A549 (cell line): ENCODE data around the gene SH3RF3.

Source experiments
- CHD4 ChIP-seq: fragments of 200-600 bp; sonication (generic); IDR thresholded peaks from 2 replicates; pipeline ENCODE4 v1.6.1; 2016; ENCODE audit warnings: antibody characterized with exemption, mild to moderate bottlenecking, borderline replicate concordance
- EP300 ChIP-seq, 2 experiments: fragments of >200 bp; sonication (Bioruptor Twin); formaldehyde crosslinking; IDR thresholded peaks; 2 replicates in 1 of 2; 3 replicates in 1 of 2; pipeline ENCODE4 v1.6.1; 2016 to 2017
- ESRRA ChIP-seq: fragments of 150-350 bp; IDR thresholded peaks from 2 replicates; pipeline ENCODE4 v1.6.1; 2014; ENCODE audit warnings: mild to moderate bottlenecking, low read length, borderline replicate concordance
- FOSL2 ChIP-seq, 2 experiments: fragments of 450-650 bp in 1 of 2; fragments of >200 bp in 1 of 2; sonication (Bioruptor Twin) in 1 of 2; formaldehyde crosslinking; IDR thresholded peaks; 2 replicates each; pipeline versions ENCODE4 v1.5.0 to v1.6.1; 2016 to 2020; ENCODE audit warnings: mild to moderate bottlenecking in 1 of 2, moderate library complexity in 1 of 2
- NFE2L2 ChIP-seq: fragments of 150-350 bp; conservative IDR thresholded peaks from 2 replicates; pipeline ENCODE4 v1.6.1; 2014; ENCODE audit warnings: low read length
- NR3C1 ChIP-seq: fragments of >200 bp; sonication (Bioruptor Twin); formaldehyde crosslinking; IDR thresholded peaks from 3 replicates; pipeline ENCODE4 v1.6.1; 2017
- POLR2A ChIP-seq: IDR thresholded peaks from 2 replicates; pipeline ENCODE4 v1.6.1; 2012; ENCODE audit warnings: mild to moderate bottlenecking, low read length
- RAD21 ChIP-seq, 2 experiments: fragments of >200 bp in 1 of 2; sonication (Bioruptor Twin) in 1 of 2; formaldehyde crosslinking in 1 of 2; IDR thresholded peaks in 1 of 2; conservative IDR thresholded peaks in 1 of 2; 2 replicates in 1 of 2; 3 replicates in 1 of 2; pipeline ENCODE4 v1.6.1; 2012 to 2018; ENCODE audit warnings: inconsistent platforms in 1 of 2
- RCOR1 ChIP-seq: fragments of 150-350 bp; IDR thresholded peaks from 2 replicates; pipeline ENCODE4 v1.6.1; 2014; ENCODE audit warnings: antibody characterized with exemption, low read length, low read depth
- RNF2 ChIP-seq: fragments of 200-600 bp; sonication (generic); IDR thresholded peaks from 2 replicates; pipeline ENCODE4 v1.6.1; 2016; ENCODE audit warnings: low read depth, mild to moderate bottlenecking, antibody characterized with exemption, moderate library complexity, borderline replicate concordance
- SMC3 ChIP-seq: fragments of >200 bp; sonication (Bioruptor Twin); formaldehyde crosslinking; IDR thresholded peaks from 3 replicates; pipeline ENCODE4 v1.6.1; 2018; ENCODE audit warnings: inconsistent platforms
- SREBF2 ChIP-seq: fragments of 450-650 bp; IDR thresholded peaks from 2 replicates; pipeline ENCODE4 v1.6.1; 2014; ENCODE audit warnings: mild to moderate bottlenecking, moderate library complexity
- TF ChIP-seq, protein P1 (sequence below): fragments of >200 bp; sonication (Bioruptor Twin); formaldehyde crosslinking; IDR thresholded peaks from 3 replicates; pipeline ENCODE4 v1.5.1; 2016
- TF ChIP-seq, protein P2 (sequence below): fragments of >200 bp; sonication (Bioruptor Twin); formaldehyde crosslinking; IDR thresholded peaks from 2 replicates; pipeline ENCODE4 v1.6.1; 2016

DNA sequence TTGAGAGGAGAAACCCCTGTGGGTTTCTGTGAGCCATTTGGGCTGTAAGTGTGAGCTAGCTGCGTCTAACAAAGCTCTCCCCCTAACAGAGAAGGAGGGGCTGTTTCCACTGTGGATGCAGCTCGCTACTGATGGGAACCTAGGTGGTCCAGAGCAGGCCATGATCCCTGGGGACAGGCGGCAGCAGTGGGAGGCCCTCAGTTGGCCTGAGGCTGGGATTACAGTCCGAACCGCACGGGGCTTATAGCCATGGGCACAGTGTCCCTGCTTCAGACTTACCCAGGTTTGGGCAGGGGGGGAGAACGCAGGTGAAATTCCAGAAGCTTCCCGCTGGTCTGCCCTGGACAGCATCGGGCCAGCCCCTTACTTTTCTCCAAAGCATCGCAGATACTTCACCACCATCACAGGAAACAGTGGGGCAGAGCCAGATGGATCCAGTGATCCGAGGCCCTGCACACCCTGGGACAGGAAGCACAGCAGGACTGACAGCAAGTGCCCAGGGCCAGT lies 345.4 kb downstream of the SH3RF3 start:
- TF ChIP-seq SMC3: no peak
- TF ChIP-seq, protein P1, sequence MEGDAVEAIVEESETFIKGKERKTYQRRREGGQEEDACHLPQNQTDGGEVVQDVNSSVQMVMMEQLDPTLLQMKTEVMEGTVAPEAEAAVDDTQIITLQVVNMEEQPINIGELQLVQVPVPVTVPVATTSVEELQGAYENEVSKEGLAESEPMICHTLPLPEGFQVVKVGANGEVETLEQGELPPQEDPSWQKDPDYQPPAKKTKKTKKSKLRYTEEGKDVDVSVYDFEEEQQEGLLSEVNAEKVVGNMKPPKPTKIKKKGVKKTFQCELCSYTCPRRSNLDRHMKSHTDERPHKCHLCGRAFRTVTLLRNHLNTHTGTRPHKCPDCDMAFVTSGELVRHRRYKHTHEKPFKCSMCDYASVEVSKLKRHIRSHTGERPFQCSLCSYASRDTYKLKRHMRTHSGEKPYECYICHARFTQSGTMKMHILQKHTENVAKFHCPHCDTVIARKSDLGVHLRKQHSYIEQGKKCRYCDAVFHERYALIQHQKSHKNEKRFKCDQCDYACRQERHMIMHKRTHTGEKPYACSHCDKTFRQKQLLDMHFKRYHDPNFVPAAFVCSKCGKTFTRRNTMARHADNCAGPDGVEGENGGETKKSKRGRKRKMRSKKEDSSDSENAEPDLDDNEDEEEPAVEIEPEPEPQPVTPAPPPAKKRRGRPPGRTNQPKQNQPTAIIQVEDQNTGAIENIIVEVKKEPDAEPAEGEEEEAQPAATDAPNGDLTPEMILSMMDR: no peak
- no peak for TF ChIP-seq NR3C1
- TF ChIP-seq RNF2: no peak
- TF ChIP-seq ESRRA: no peak
- TF ChIP-seq CHD4: no peak
- no peak for TF ChIP-seq POLR2A
- TF ChIP-seq EP300 (IDR thresholded peaks at IDR 0.05): no peak
- TF ChIP-seq NFE2L2: no peak
- TF ChIP-seq, protein P2, sequence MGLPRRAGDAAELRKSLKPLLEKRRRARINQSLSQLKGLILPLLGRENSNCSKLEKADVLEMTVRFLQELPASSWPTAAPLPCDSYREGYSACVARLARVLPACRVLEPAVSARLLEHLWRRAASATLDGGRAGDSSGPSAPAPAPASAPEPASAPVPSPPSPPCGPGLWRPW: no peak
- no peak for TF ChIP-seq RAD21 (conservative IDR thresholded peaks at IDR 0.05 in 1 of 2, IDR thresholded peaks at IDR 0.05 in 1 of 2)
- no peak for TF ChIP-seq SREBF2
- no peak for TF ChIP-seq FOSL2 (IDR thresholded peaks at IDR 0.05)
- TF ChIP-seq FOSL2 (CRISPR knock-in tag; IDR thresholded peaks at IDR 0.05): no peak
- no peak for TF ChIP-seq RCOR1
